ENCODE data around the gene C15orf62. TPM values are rescaled to one million over a fixed set of nuclear protein-coding genes. Genes with fewer than 3 reads are reported as not detected.

Gene C15orf62
- total RNA-seq, 1 donor from 2014 or later, result 1.8 TPM

GRCh38 chr15:40771242-40771641, 1.5 kb downstream of the C15orf62 start:
- no peak for TF ChIP-seq CTCF (IDR thresholded peaks at IDR 0.05; ENCODE audit: insufficient read depth, low read length, severe bottlenecking)
- Histone ChIP-seq H3K4me3 (ENCODE audit: low read depth, low read length) (no peak overlapping the region), H3K36me3 (ENCODE audit: control insufficient read depth, insufficient read depth, low read length) (peaks cover 24% of the 10 kb centered on the region), H3K27me3 (ENCODE audit: control insufficient read depth, insufficient read depth, low read length) (no peaks in the 10 kb centered on the region)
- DNase-seq (ENCODE audit: low read depth) (no peak), FAIRE-seq (no peak)

- Histone ChIP-seq H3K27me3 (ENCODE audit: control insufficient read depth, insufficient read depth, low read length) (no peaks in the 10 kb centered on the region), H3K36me3 (ENCODE audit: control insufficient read depth, insufficient read depth, low read length) (peaks cover 24% of the 10 kb centered on the region), H3K4me3 (ENCODE audit: low read depth, low read length) (no peak overlapping the region)
- TF ChIP-seq CTCF (IDR thresholded peaks at IDR 0.05; ENCODE audit: insufficient read depth, low read length, severe bottlenecking), result no peak
- no peak for FAIRE-seq
- no peak for DNase-seq (ENCODE audit: low read depth)
Measured at GRCh38 chr15:40772014-40772413, 2.2 kb downstream of the C15orf62 start.

GRCh38 chr15:40773496-40773895, 3.7 kb downstream of the C15orf62 start:
- no peak for TF ChIP-seq CTCF (IDR thresholded peaks at IDR 0.05; ENCODE audit: insufficient read depth, low read length, severe bottlenecking)
- no peak for FAIRE-seq
- no peak overlapping the region for H3K4me3 ChIP-seq (ENCODE audit: low read depth, low read length)
- peaks cover 26% of the 10 kb centered on the region for H3K36me3 ChIP-seq (ENCODE audit: control insufficient read depth, insufficient read depth, low read length)
- H3K27me3 ChIP-seq (ENCODE audit: control insufficient read depth, insufficient read depth, low read length), result no peaks in the 10 kb centered on the region
- DNase-seq (ENCODE audit: low read depth), result no peak

GRCh38 chr15:40773902-40774301, 4.1 kb downstream of the C15orf62 start:
- no peak for TF ChIP-seq CTCF (IDR thresholded peaks at IDR 0.05; ENCODE audit: insufficient read depth, low read length, severe bottlenecking)
- Histone ChIP-seq H3K4me3 (ENCODE audit: low read depth, low read length) (no peak overlapping the region), H3K36me3 (ENCODE audit: control insufficient read depth, insufficient read depth, low read length) (peaks cover 27% of the 10 kb centered on the region), H3K27me3 (ENCODE audit: control insufficient read depth, insufficient read depth, low read length) (no peaks in the 10 kb centered on the region)
- FAIRE-seq (no peak), DNase-seq (ENCODE audit: low read depth) (no peak)

- no peak overlapping the region for H3K4me3 ChIP-seq (ENCODE audit: low read depth, low read length)
- peak; percentile 32 for FAIRE-seq
- no peak for DNase-seq (ENCODE audit: low read depth)
- H3K27me3 ChIP-seq (ENCODE audit: control insufficient read depth, insufficient read depth, low read length), result no peaks in the 10 kb centered on the region
- no peak for TF ChIP-seq CTCF (IDR thresholded peaks at IDR 0.05; ENCODE audit: insufficient read depth, low read length, severe bottlenecking)
- peaks cover 36% of the 10 kb centered on the region for H3K36me3 ChIP-seq (ENCODE audit: control insufficient read depth, insufficient read depth, low read length)
Measured at GRCh38 chr15:40775007-40775406, 5.2 kb downstream of the C15orf62 start.

- Histone ChIP-seq H3K36me3 (ENCODE audit: control insufficient read depth, insufficient read depth, low read length) (peaks cover 37% of the 10 kb centered on the region), H3K4me3 (ENCODE audit: low read depth, low read length) (no peak overlapping the region), H3K27me3 (ENCODE audit: control insufficient read depth, insufficient read depth, low read length) (no peaks in the 10 kb centered on the region)
- DNase-seq (ENCODE audit: low read depth) (no peak), FAIRE-seq (no peak)
- no peak for TF ChIP-seq CTCF (IDR thresholded peaks at IDR 0.05; ENCODE audit: insufficient read depth, low read length, severe bottlenecking)
Measured at GRCh38 chr15:40775740-40776536, 6.2 kb downstream of the C15orf62 start.
